SK-N-MC (cell line): ENCODE results near the gene RIN3.

ENCODE experiments used
- DNase-seq: peaks from one replicate; pipeline ENCODE4 v3.0.0-alpha.2; 2011; ENCODE audit warnings: low read depth, low spot score
- H3K27ac ChIP-seq: fragments of 200-600 bp; sonication (generic); 2 replicates; pipeline ENCODE4 v1.5.1; 2016; ENCODE audit warnings: mixed run types
- H3K36me3 ChIP-seq: fragments of 200-600 bp; sonication (generic); 2 replicates; pipeline ENCODE4 v1.6.1; 2017; ENCODE audit warnings: antibody characterized with exemption, low read length, mixed read lengths; ENCODE audit not compliant: insufficient read depth
- H3K4me3 ChIP-seq: fragments of 200-600 bp; sonication (generic); 2 replicates; pipeline ENCODE4 v1.5.1; 2016
- H3K9ac ChIP-seq: fragments of 200-600 bp; sonication (generic); 2 replicates; pipeline ENCODE4 v1.8.0; 2017; ENCODE audit warnings: mixed run types, mixed read lengths; ENCODE audit not compliant: insufficient read length
- H3K9me3 ChIP-seq: fragments of 200-600 bp; sonication (generic); 2 replicates; pipeline ENCODE4 v1.6.1; 2017; ENCODE audit warnings: low read depth, mild to moderate bottlenecking, antibody characterized with exemption, low read length, moderate library complexity, mixed read lengths
- EZH2 ChIP-seq: fragments of 200-600 bp; sonication (generic); IDR thresholded peaks from one replicate; pipeline ENCODE4 v1.6.1; 2017; ENCODE audit warnings: antibody characterized with exemption
- FOXP2 ChIP-seq: optimal IDR thresholded peaks from 2 replicates; pipeline ENCODE3; 2011; ENCODE audit warnings: mild to moderate bottlenecking, moderate library complexity; ENCODE audit not compliant: insufficient read depth; ENCODE audit errors: extremely low read length, control extremely low read depth
- POLR2AphosphoS5 ChIP-seq: IDR thresholded peaks from 2 replicates; pipeline ENCODE4 v1.6.1; 2012; ENCODE audit warnings: mild to moderate bottlenecking, low read depth, low read length, borderline replicate concordance

RIN3 gene

GRCh38 chr14:92578511-92578910 is 64.9 kb downstream of the RIN3 start:
- no peak overlapping the region for H3K9ac ChIP-seq
- no peak for DNase-seq
- H3K27ac ChIP-seq, result no peak overlapping the region
- no peaks in the 10 kb centered on the region for H3K9me3 ChIP-seq
- no peak for TF ChIP-seq EZH2
- no peak for TF ChIP-seq POLR2AphosphoS5
- TF ChIP-seq FOXP2, result no peak
- H3K36me3 ChIP-seq, result no peaks in the 10 kb centered on the region
- H3K4me3 ChIP-seq, result no peak overlapping the region

GRCh38 chr14:92579244-92579936 is 65.8 kb downstream of the RIN3 start:
- no peak for TF ChIP-seq FOXP2
- no peak for TF ChIP-seq POLR2AphosphoS5
- no peak for TF ChIP-seq EZH2
- Histone ChIP-seq H3K36me3 (no peaks in the 10 kb centered on the region), H3K4me3 (no peak overlapping the region)

DNA sequence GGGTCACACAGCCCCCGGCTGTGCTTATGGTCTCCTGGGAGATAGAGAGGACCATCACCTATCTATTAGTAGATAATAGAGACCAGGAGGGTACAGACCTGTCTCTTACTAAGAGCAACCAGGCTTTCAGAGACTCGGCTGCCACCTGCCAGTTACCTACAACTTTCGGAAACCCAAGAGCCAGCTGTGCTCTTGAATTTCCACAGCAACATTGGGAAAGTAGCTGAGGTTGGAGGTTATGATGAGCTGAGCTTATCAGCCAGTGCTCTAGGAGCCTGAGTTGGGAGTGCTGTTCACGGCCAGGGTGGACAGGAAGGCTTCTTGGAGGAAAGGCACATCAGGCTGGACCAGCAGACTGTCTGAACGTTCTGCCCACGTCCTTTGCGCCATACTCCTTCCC is 67.6 kb downstream of the RIN3 start:
- Histone ChIP-seq H3K27ac (no peak overlapping the region), H3K9ac (no peak overlapping the region)
- TF ChIP-seq FOXP2 (no peak), POLR2AphosphoS5 (no peak), EZH2 (no peak)

More at GRCh38 chr14:92579244-92579936, 65.8 kb downstream of the RIN3 start:
- Histone ChIP-seq H3K27ac (no peak overlapping the region), H3K9ac (no peak overlapping the region), H3K9me3 (no peaks in the 10 kb centered on the region)
- no peak for DNase-seq

DNA sequence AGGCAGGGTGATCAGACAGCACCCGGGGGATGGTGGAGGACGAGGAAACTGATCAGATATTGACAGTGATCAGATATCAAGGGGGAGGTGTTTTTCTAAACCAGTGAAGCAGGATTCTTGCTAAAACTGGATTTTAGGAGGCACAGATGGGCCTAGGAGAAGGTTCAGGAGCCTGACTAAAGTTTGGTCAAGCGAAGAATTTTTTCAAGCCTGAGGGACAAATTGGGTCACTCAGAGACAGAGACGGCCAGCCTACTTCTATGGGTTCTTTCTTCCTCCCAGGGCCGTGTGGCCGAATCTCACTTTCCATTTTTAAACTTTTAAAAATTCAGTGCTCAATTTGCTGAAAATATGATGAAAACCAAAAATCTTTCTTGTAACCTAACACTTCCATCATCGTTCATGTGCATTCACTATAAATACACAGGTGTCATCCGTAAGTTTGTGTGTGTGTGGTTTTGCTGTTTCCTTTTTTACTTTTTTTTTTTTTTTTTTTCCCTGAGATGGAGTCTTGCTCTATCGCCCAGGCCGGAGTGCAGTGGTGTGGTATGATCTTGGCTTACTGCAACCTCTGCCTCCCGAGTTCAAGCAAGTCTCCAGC is 68.5 kb downstream of the RIN3 start:
- H3K9me3 ChIP-seq, result no peaks in the 10 kb centered on the region
- no peak overlapping the region for H3K27ac ChIP-seq
- no peak overlapping the region for H3K9ac ChIP-seq
- no peak for DNase-seq
- no peak overlapping the region for H3K4me3 ChIP-seq
- no peaks in the 10 kb centered on the region for H3K36me3 ChIP-seq
- TF ChIP-seq FOXP2 (no peak), POLR2AphosphoS5 (no peak), EZH2 (no peak)

More for the DNA sequence above, 67.6 kb downstream of the RIN3 start:
- Histone ChIP-seq H3K4me3 (no peak overlapping the region), H3K36me3 (no peaks in the 10 kb centered on the region), H3K9me3 (no peaks in the 10 kb centered on the region)
- no peak for DNase-seq

DNA sequence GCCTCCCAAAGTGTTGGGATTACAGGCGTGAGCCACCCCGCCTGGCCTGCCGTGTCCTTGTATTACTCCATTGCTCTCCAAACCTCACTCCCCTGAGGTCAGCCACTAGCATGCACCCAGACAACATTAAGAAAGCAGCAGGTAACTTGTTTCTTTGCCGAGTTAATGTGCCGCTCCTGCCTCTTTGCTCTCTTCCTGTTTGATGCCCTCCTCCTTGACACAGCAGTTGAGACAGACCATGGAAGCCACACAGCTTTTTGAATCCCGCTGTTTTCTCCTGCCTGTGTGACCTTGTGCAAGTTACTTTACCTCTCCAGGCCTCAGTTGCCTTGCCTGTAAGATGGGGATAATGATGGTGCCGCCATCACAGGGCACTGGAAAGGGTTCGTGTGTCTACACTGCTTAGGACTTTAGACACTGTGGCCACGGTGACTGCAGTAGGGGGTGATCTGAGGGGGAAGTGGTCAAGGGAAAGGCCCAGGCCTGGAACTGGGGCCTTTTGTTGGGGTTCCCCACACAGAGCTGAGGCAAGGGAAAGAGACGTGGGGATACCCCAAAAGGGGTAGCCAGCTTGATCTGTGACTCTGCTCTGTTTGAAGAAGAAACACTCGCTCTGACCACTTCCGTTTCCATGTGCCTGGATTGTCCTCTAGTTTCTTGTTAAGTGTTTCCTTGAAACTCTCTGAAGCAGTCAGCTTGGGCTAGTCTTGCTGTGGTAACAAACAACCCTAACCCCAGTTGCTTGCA is 69.3 kb downstream of the RIN3 start:
- no peak for DNase-seq
- H3K9ac ChIP-seq, result no peak overlapping the region
- H3K27ac ChIP-seq, result no peak overlapping the region
- no peaks in the 10 kb centered on the region for H3K36me3 ChIP-seq
- H3K9me3 ChIP-seq, result no peaks in the 10 kb centered on the region
- TF ChIP-seq POLR2AphosphoS5 (no peak), EZH2 (no peak), FOXP2 (no peak)
- H3K4me3 ChIP-seq, result no peak overlapping the region

DNA sequence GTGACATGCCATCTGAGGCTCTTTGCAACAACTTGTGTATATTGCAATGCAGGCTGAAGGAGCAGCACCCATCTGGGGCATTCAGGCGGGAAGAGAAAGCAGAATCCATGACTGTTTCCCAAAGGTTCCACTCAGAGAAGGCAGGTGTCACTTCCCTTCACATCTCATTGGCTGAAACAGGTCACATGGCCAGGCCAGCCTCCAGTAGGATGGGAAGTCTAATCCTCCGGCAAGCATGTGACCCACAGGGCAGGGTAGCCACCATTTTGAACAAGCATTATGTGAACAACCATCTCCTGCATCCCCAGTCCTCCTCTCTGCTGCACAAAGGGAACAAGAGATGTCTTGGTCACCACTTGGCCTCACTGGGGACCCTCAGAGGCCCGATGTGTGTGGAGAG is 70.6 kb downstream of the RIN3 start:
- Histone ChIP-seq H3K36me3 (no peaks in the 10 kb centered on the region), H3K9ac (no peak overlapping the region), H3K9me3 (no peaks in the 10 kb centered on the region), H3K4me3 (no peak overlapping the region), H3K27ac (no peak overlapping the region)
- DNase-seq, result no peak
- TF ChIP-seq POLR2AphosphoS5 (no peak), EZH2 (no peak), FOXP2 (no peak)

DNA sequence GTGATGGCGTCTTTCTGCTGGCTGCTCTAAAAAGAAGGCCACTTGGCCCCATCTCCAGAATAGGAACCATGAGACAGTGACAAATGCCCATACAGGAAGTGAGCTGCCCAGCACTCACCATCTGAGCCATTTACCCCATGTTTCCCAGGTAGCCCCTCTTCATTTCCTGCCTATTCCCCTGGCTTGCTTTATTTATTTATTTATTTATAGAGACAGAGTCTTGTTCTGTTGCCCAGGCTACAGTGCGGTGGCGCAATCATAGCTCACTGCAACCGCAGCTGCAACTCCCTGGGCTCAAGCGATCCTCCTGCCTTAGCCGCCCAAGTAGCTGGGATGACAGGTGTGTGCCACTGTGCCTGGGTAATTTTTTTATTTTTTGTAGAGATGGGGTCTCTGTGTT is 71.2 kb downstream of the RIN3 start:
- no peak overlapping the region for H3K4me3 ChIP-seq
- H3K9me3 ChIP-seq, result no peaks in the 10 kb centered on the region
- H3K9ac ChIP-seq, result no peak overlapping the region
- DNase-seq, result no peak
- no peaks in the 10 kb centered on the region for H3K36me3 ChIP-seq
- TF ChIP-seq FOXP2, result no peak
- TF ChIP-seq EZH2, result no peak
- no peak for TF ChIP-seq POLR2AphosphoS5
- no peak overlapping the region for H3K27ac ChIP-seq
